Uterus (tissue), 2 donors: ENCODE results near the gene IRAK3.

ENCODE experiments used
- CTCF ChIP-seq, 4 experiments: fragments of 200-600 bp in 2 of 4; fragments of 450-650 bp in 2 of 4; sonication (generic) in 2 of 4; IDR thresholded peaks; one replicate each; pipeline ENCODE4 v1.5.1; 2016 to 2019; ENCODE audit warnings: antibody characterized with exemption in 4 of 4, mild to moderate bottlenecking in 2 of 4, moderate library complexity in 1 of 4
- POLR2A ChIP-seq, 2 donors: fragments of 450-650 bp; IDR thresholded peaks; one replicate each; pipeline ENCODE4 v1.6.1; 2016; ENCODE audit warnings: antibody characterized with exemption in 2 of 2, mild to moderate bottlenecking in 1 of 2, moderate library complexity in 1 of 2

DNA sequence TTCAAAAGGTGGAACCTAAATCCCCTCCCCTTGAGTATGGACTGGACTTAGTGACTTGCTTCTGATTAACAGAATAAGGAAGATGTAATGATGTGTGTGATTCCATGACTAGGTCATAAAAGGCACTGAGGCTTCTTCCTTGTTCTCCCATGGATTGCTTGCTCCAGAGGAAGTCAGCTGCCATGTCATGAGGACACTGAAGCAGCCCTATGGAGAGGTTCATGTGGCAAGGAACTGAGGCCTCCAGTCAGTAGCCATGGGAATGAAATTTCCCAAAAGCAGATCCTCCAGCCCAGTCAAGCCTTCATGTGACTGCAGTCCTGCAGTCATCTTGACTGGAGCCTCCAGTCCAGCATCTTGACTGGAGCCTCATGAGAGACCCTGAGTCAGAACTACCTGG, 29.9 kb upstream of the IRAK3 start:
- TF ChIP-seq CTCF (IDR thresholded peaks at IDR 0.05) (no peak), POLR2A (IDR thresholded peaks at IDR 0.05) (no peak)
